NCI-H526 treated with DMSO at 0.1 percent for 48 hours (cell line): ENCODE data around the gene LRRC40.
"Not testable (repeated sequence)": the region's sequence is repeated elsewhere in the genome, so short reads cannot be mapped to it uniquely, and the experiment has no call there.

Experiments used
- DNase-seq: peaks from one replicate; lab custom pipeline; 2025; lab: John Stamatoyannopoulos, UW

The LRRC40 gene

GRCh38 chr1:70202173-70202758, 3.1 kb downstream of the LRRC40 start:
- DNase-seq: no peak

GRCh38 chr1:70200065-70200464, 5.3 kb downstream of the LRRC40 start:
- no peak for DNase-seq

- DNase-seq: no peak
Measured at GRCh38 chr1:70196333-70196732, 9.0 kb downstream of the LRRC40 start.

DNA sequence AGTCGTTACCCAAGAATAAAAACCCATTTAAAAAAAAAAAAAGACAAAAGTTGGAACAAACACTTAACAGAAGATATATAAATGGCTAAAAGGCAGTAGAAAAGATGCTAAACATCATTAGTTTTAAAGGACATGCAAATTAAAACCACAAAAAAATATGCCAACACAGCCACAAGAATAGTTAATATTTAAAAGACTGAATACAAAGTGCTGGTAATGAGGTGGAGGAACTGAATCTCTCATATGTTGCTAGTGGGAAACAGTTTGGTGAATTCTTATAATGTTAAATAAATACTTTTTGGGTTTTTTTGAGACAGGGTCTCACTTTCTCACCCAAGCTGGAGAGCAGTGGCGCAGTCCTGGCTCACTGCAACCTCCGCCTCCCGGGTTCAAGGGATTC, 10.0 kb downstream of the LRRC40 start:
- DNase-seq: no peak

DNA sequence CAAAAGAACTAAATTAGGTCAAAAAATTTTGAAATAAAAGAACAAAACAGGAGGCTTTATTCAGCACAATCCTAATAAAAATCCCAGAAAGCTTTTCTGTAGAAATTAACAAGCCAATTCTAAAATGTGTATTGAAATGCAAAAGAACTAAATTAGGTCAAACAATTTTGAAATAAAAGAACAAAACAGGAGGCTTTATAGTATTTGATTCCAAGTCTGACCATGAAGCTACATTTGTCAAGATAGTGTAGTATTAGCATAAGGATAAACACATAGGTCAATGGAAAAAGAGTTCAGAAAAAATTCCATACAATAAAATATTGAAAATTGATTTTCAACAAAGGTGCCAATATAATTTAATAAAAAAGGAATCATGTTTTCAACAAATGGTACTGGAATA, 10.8 kb downstream of the LRRC40 start:
- no peak for DNase-seq

- DNase-seq: not testable (repeated sequence)
Measured at GRCh38 chr1:70192446-70192845, 12.9 kb downstream of the LRRC40 start.

GRCh38 chr1:70190180-70190579, 15.2 kb downstream of the LRRC40 start:
- no peak for DNase-seq

- DNase-seq: no peak
Measured at GRCh38 chr1:70188522-70188921, 16.9 kb downstream of the LRRC40 start.

DNA sequence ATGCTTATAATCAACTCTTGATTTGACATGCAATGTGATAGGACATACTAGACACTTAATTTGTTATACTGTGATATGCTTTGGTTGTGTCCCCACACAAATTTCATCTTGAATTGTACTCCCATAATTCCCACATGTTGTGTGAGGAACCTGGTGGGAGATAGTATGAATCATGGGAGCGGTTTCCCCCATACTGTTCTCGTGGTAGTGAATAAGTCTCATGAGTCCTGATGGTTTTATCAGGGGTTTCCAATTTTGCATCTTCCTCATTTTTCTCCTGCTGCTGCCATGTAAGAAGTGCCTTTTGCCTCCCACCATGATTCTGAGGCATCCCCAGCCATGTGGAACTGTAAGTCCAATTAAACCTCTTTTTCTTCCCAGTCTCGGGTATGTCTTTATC, 20.2 kb downstream of the LRRC40 start:
- DNase-seq: not testable (repeated sequence)

- no peak for DNase-seq
Measured at GRCh38 chr1:70171512-70171911, 33.9 kb downstream of the LRRC40 start.

DNA sequence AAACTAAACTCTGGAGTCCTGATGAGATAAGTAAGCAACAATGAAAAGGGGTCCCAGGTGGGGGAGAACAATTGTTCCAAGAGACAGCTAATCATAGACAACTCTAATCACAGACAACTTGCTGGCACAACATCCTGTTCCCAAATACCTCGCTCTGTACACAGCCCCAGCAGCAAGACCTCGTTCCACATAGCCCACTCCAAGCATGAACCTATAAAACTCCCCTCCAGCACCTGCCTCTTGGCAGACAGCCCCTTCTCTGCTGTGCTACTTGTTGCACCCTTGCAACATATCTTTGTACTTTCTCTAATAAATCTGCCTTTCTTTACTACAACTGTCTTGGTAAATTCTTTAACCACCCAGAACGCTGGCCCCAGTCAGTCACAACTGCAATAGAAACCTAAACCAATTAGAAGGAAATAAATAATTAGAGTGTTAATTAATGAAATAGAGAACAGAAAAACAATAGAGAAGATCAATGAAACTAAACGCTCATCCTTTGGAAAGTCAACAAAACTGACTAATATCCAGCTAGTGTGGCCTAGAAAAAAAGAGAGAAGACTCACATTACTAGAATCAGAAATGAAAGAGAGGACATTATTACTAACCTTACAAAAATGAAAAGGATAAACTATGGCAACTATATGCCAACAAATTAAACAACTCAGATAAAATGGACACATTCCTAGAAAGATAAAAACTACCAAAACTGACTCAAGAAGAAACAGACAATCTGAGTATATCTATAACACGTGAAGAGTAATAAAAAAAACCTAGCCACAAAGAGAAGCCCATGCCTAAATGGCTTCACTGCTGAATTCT, 36.1 kb downstream of the LRRC40 start:
- no peak for DNase-seq

DNA sequence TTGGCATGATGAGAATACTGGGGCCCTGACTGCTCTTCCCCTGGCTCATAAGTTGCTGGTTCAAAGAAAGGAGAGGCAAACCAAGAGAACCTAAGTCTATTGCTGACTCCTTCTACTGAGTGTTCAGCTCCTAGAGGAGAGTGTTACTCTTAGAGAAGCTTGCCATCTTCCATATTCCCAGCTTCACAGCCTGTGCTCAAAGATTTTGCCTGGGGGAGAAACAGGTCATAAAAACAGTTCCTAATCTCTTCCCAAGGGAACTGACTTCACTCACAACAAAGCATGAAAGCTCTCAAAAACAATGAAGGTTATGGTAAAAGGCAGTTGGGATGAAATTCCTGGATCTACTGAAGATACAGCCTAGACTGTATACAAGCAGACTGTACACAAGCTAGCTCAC, 37.1 kb downstream of the LRRC40 start:
- DNase-seq: no peak

DNA sequence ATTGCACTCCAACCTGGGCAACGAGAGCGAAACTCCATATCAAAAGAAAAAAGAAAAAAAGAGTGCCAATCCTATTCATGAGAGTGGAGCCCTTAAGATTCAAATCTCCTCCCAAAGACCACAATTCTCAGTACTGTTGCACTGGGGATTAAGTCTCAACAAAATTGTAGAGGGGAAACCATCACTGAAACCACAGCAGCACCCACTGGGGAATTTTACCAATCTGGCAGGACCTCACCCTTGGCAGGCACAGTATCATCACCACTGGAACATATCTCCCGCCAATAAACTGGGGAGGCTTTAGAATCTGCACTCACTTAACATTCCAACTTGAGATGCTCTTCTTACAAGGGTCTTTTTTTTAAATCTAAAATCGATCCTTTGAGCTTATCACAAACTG, 41.0 kb downstream of the LRRC40 start:
- no peak for DNase-seq

GRCh38 chr1:70156529-70157120, 48.8 kb downstream of the LRRC40 start:
- no peak for DNase-seq

DNA sequence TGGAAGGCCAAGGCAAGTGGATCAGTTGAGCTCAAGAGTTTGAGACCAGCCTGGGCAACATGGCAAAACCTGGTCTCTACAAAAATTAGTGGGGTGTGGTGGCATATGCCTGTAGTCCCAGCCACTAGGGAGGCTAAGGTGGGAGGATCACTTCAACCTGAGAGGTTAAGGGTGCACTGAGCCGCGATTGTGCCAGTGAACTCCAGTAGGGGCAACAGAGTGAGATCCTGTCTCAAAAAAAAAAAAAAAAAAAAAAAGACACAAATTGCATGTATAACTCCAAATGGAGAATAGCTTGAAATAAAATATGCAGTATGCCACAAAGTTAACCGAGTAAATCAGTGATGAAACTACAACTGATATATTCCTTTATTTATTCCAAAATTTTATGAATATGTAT, 51.6 kb downstream of the LRRC40 start:
- DNase-seq: no peak

DNA sequence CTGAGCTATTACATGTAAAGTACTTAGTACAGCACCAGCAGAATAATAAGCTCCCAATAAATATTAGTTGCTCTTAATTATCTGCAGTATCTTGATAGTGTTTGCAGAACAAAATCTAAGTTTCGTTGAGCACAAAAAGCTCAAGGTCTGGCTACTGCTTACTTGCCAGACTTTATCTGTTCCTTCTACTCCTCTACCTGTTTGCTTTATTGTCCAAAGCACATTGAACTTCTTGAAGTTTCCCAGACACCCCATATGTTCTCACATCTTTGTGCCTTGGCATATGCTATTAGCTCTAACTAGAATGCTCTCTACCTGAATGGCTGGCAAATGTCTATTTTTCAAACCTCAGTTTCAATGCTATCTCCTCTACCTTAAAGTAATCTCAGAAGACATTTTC, 54.9 kb downstream of the LRRC40 start:
- no peak for DNase-seq

DNA sequence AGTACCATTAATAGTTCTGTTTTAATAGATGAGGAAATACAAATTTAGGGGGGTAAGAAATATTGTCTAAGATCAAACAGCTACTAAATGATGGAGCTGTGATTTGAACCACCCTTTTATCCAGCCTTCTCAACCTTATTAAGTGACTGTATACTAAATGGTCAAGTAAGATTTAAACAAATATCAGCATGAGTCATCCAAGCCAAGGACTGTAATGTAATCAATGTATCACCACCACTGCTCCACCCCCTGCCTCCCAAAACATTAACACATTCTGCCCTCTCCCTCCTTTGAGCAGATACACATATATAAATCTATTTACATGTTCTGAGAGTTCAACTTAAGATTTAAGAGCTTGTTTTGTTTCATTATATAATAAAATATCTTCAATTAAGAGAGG, 58.9 kb downstream of the LRRC40 start:
- no peak for DNase-seq

GRCh38 chr1:70143048-70143659, 62.2 kb downstream of the LRRC40 start:
- no peak for DNase-seq

GRCh38 chr1:70142075-70142474, 63.3 kb downstream of the LRRC40 start:
- DNase-seq: no peak

DNA sequence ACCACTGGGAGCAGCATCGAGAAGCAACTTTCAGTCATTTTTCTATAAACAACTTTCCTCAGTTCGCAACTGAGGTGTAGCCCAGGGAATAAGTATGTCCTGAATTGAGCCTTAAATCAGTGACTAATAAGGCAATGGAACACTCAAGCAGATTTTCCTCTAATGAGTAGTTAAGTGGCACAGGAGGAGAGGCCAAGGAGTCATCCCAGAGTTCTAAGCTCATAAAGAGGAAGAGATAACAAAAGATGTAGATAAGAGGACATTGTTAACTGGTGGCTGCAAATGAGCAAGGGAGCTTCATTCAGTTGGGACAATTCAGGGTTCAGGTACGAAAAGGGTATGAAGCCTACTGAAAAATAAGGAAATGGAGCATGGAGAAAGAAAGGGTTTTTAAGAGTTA, 64.5 kb downstream of the LRRC40 start:
- no peak for DNase-seq

- no peak for DNase-seq
Measured at GRCh38 chr1:70140343-70140742, 65.0 kb downstream of the LRRC40 start.

DNA sequence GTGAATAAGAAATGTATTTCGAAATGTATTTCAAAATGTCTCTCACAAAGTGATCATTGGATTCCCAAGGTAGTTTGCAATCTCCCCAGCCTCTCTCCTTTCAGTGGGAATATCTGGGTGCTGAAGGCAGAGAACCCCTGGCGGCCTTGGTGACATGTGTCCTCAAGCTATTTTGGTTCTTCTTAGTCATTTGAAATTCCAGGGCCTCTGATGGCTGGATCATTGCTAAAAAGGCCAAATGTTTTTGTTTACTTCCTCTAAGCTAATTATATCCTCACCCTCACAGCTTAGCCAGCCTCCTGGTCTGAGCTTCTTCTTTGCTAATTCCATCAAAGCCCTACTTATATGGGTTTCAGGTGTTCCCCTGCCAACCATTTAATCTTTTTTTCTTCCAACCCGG, 71.2 kb downstream of the LRRC40 start:
- DNase-seq: no peak

DNA sequence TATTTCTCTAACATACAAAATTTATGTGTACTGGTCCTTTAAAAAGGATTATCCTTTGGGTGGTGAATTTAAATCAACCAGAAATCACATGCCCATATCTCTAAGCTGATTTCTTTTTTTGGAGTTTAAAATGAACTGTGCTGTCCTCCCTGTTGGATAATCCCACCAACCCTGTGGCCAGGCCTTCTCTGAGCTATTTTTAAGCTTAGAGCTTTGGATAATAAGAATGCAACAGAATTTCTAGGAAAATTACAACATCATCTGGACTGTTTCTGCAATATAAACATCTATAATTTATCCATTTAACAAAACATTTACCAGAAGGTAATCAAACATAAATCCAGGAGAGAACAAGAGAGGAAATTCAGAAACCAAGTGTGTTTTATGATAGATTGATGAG, 88.3 kb downstream of the LRRC40 start:
- no peak for DNase-seq
